K562 (cell line): ENCODE results near the gene NQO2. TPM values are rescaled to one million over a fixed set of nuclear protein-coding genes. Genes with fewer than 3 reads are reported as not detected.
A peak's percentile ranks its signal among the peaks of the same experiment; 100 is the strongest.
"Not testable (repeated sequence)": the region's sequence is repeated elsewhere in the genome, so short reads cannot be mapped to it uniquely, and the experiment has no call there.

ENCODE experiments used
- ATAC-seq: fragments of 200-7000 bp; cut with Tn5 transposase; 3 replicates; pipeline ENCODE4 v1.9.1; 2020; ENCODE audit warnings: moderate library complexity
- BruUV-seq: library from RNA; stranded (reverse); fragments of 400-500 nt; replicated peaks from 2 replicates; lab custom pipeline; 2021; lab: Mats Ljungman, UMichigan
- CTCF ChIA-PET: fragments of 300-600 bp; formaldehyde crosslinking; extraction: SDS; loops from one replicate; lab custom pipeline; 2021; ENCODE audit warnings: low intra/inter-chr PET ratio; lab: Yijun Ruan, JAX
- POLR2A ChIA-PET: fragments of 300-600, 350-650 bp; sonication (Branson Sonifier 250); formaldehyde crosslinking; extraction: SDS; loops from one replicate; lab custom pipeline; 2021; ENCODE audit warnings: antibody characterized with exemption, inconsistent platforms; lab: Yijun Ruan, JAX
- DNase-seq, 4 experiments: peaks; one replicate each; pipeline versions ENCODE4 v3.0.0 to v3.0.0-alpha.2; 2011 to 2018; ENCODE audit warnings: low spot score in 3 of 4, mixed read lengths in 3 of 4; ENCODE audit errors: extremely low read depth in 1 of 4
- FAIRE-seq: peaks from 2 replicates; lab custom pipeline; 2011; peaks lifted over from hg19 to GRCh38; lab: Jason Lieb, UNC
- H2AFZ ChIP-seq: 2 replicates; pipeline ENCODE4 v1.6.0; 2011; ENCODE audit warnings: low read depth, low read length, control low read depth, inconsistent platforms
- H3K27ac ChIP-seq: fragments of 200-600 bp; 3 replicates; pipeline ENCODE4 v1.8.0; 2011; ENCODE audit warnings: low read depth, mild to moderate bottlenecking, control low read depth, inconsistent platforms, low read length, moderate library complexity, mixed read lengths; ENCODE audit errors: extremely low read depth
- H3K27me3 ChIP-seq, 2 experiments: fragments of 300-600 bp in 1 of 2; 2 replicates in 1 of 2; 3 replicates in 1 of 2; pipeline versions ENCODE4 v1.6.0 to v1.8.0; 2011; ENCODE audit warnings: inconsistent platforms in 2 of 2, low read length in 2 of 2, mild to moderate bottlenecking in 1 of 2, mixed read lengths in 1 of 2, moderate library complexity in 1 of 2; ENCODE audit not compliant: control insufficient read depth in 2 of 2, insufficient read depth in 2 of 2
- H3K36me3 ChIP-seq: fragments of 300-600 bp; 3 replicates; pipeline ENCODE4 v1.8.0; 2011; ENCODE audit warnings: mild to moderate bottlenecking, low read length, inconsistent platforms; ENCODE audit not compliant: control insufficient read depth, insufficient read depth
- H3K4me1 ChIP-seq, 2 experiments: fragments of 200-600 bp in 1 of 2; replicated peaks in 1 of 2; 2 replicates in 1 of 2; 3 replicates in 1 of 2; pipeline versions ENCODE4 v1.5.1 to v1.8.0; 2011; ENCODE audit warnings: inconsistent platforms in 2 of 2, low read length in 2 of 2, mild to moderate bottlenecking in 1 of 2, mixed read lengths in 1 of 2, moderate library complexity in 1 of 2; ENCODE audit not compliant: control insufficient read depth in 2 of 2, insufficient read depth in 2 of 2
- H3K4me2 ChIP-seq: 2 replicates; pipeline ENCODE4 v1.6.1; 2011; ENCODE audit warnings: low read length, control low read depth, inconsistent platforms, mixed read lengths; ENCODE audit not compliant: insufficient read depth
- H3K4me3 ChIP-seq: fragments of 200-600 bp; sonication (generic), shearing (Covaris generic); 2 replicates; pipeline ENCODE4 v1.5.1; 2016; ENCODE audit warnings: control low read depth, inconsistent platforms
- H3K79me2 ChIP-seq: fragments of 200-600 bp; 3 replicates; pipeline ENCODE4 v1.8.0; 2011; ENCODE audit warnings: low read length, inconsistent platforms; ENCODE audit not compliant: control insufficient read depth, insufficient read depth
- H3K9ac ChIP-seq, 2 experiments: 2 replicates each; pipeline versions ENCODE4 v1.6.0 to v1.6.1; 2011; ENCODE audit warnings: low read depth in 2 of 2, low read length in 2 of 2, control low read depth in 1 of 2, inconsistent platforms in 1 of 2, mild to moderate bottlenecking in 1 of 2, mixed read lengths in 1 of 2; ENCODE audit not compliant: insufficient read depth in 1 of 2
- H3K9me1 ChIP-seq: one replicate; pipeline ENCODE4 v1.6.0; 2011; ENCODE audit warnings: inconsistent platforms, mild to moderate bottlenecking, low read length, moderate library complexity; ENCODE audit not compliant: control insufficient read depth, insufficient read depth
- H3K9me3 ChIP-seq: replicated peaks from 2 replicates; pipeline ENCODE4 v1.5.1; 2011; ENCODE audit warnings: low read depth, low read length, inconsistent platforms; ENCODE audit not compliant: control insufficient read depth, insufficient read depth
- H4K20me1 ChIP-seq: replicated peaks from 2 replicates; pipeline ENCODE4 v1.6.1; 2011; ENCODE audit warnings: low read length, inconsistent platforms, mixed read lengths; ENCODE audit not compliant: control insufficient read depth, insufficient read depth
- ZNF146 ChIP-seq: IDR thresholded peaks from one replicate; pipeline ENCODE4 v1.6.1; 2018; ENCODE audit warnings: missing compliant biosample characterization; ENCODE audit not compliant: unreplicated experiment
- WGBS: fragments of 100-300 bp; shearing (Covaris generic); methylation state at CpG from one replicate; pipeline ENCODE4 v1.1.6; 2016; ENCODE audit warnings: low coverage, mixed read lengths; ENCODE audit not compliant: insufficient coverage; ENCODE audit errors: missing lambda C conversion rate; 5-methylcytosine and 5-hydroxymethylcytosine counted together
- in situ Hi-C: fragments of 300-500 bp; cut with MboI; formaldehyde crosslinking; loops from 4 replicates; pipeline ENCODE4 v1.15.0; 2018; ENCODE audit warnings: inconsistent platforms, mixed read lengths
- intact Hi-C: fragments of 100-400 bp; cut with micrococcal nuclease; formaldehyde crosslinking; loops from 2 replicates; pipeline ENCODE4 v1.14.2; 2022
- polyA plus RNA-seq, 8 experiments: library from polyadenylated mRNA; depleted of rRNA in 4 of 8; stranded (reverse) in 5 of 8; unstranded in 3 of 8; fragments of >200 nt; fragmentation: Nextera tagmentation in 2 of 8; fragmentation: Illumina TruSeq in 1 of 8; extraction: Ambion mirVana in 2 of 8; extraction: Trizol in 1 of 8; gene quantifications; 2 replicates each; pipeline versions ENCODE4 v1.2.1 to v1.2.3, GENCODE V29; 2011 to 2014; ENCODE audit warnings: inconsistent platforms in 1 of 8, missing spikeins in 1 of 8
- total RNA-seq, 7 experiments: library from RNA; depleted of rRNA in 6 of 7; stranded (reverse); fragments of >200 nt in 6 of 7; fragmentation: Illumina TruSeq in 2 of 7; extraction: Trizol in 2 of 7; gene quantifications; 2 replicates each; pipeline versions ENCODE4 v1.2.1 to v1.2.3, GENCODE V29; 2011 to 2021; ENCODE audit warnings: low replicate concordance in 1 of 7

NQO2 gene
- total and polyA plus RNA-seq, 9 of the 15 experiments (the other 6 are each of a cell fraction or from before 2014, with no cell fraction given) = 54.6 to 214 (median 116) TPM

GRCh38 chr6:2972219-2972487, 27.5 kb upstream of the NQO2 start:
- POLR2A ChIA-PET = interaction anchor here (0.8 to 1.6 kb wide), 11 partner anchors 8 to 266 kb away, joined by 3 to 14 read pairs (median 5); no protein-coding TSS in a partner anchor
- H3K4me3 ChIP-seq = 0 out of 2 replicates have a peak overlapping the region, but pooled peaks have one; percentile 67
- H3K4me1 ChIP-seq = peaks cover 26 to 35% of the 10 kb centered on the region in 2 experiments
- 73% methylated on average over 1 of the region's 1 CpG for WGBS
- ATAC-seq, BruUV-seq, FAIRE-seq, H3K27me3 ChIP-seq, DNase-seq, in situ Hi-C loops, CTCF ChIA-PET, H3K9me3 ChIP-seq, H4K20me1 ChIP-seq, H3K36me3 ChIP-seq, H3K9me1 ChIP-seq, intact Hi-C loops: not testable (repeated sequence)
- peak overlapping the region; percentile 83; the same call in 2 of the 3 replicates for H3K27ac ChIP-seq
- H3K9ac ChIP-seq = peak overlapping the region; percentile 76 to 93; a peak in 3 of 4 replicates
- H3K79me2 ChIP-seq = peaks cover 44% of the 10 kb centered on the region
- H3K4me2 ChIP-seq = peak overlapping the region; percentile 71; the same call in 1 of the 2 replicates
- peak overlapping the region; percentile 87 for H2AFZ ChIP-seq

GRCh38 chr6:2972685-2973084, 27.0 kb upstream of the NQO2 start:
- intact Hi-C loops, DNase-seq, H3K9me1 ChIP-seq, CTCF ChIA-PET, H3K36me3 ChIP-seq, ATAC-seq, BruUV-seq, FAIRE-seq, H3K27me3 ChIP-seq, H3K4me3 ChIP-seq, H3K9ac ChIP-seq, H4K20me1 ChIP-seq, H3K4me2 ChIP-seq, H3K9me3 ChIP-seq, H2AFZ ChIP-seq, H3K27ac ChIP-seq, in situ Hi-C loops: not testable (repeated sequence)
- peaks cover 41% of the 10 kb centered on the region for H3K79me2 ChIP-seq
- POLR2A ChIA-PET = interaction anchor here (1.6 kb wide), 2 partner anchors 14 to 27 kb away, joined by 7 to 8 read pairs; no protein-coding TSS in a partner anchor
- peak; percentile 35 for TF ChIP-seq ZNF146
- 95% methylated on average over 5 of the region's 5 CpGs for WGBS
- peaks cover 26 to 39% of the 10 kb centered on the region in 2 experiments for H3K4me1 ChIP-seq
